HepG2 (cell line): Measurements from ENCODE around the gene KSR1. TPM values are rescaled to one million over a fixed set of nuclear protein-coding genes. Genes with fewer than 3 reads are reported as not detected.

Source experiments
- ATAC-seq: fragments of 200-7000 bp; cut with Tn5 transposase; 3 replicates; pipeline ENCODE4 v1.9.1; 2020; ENCODE audit warnings: mild to moderate bottlenecking, moderate library complexity
- BruUV-seq: library from RNA; stranded (reverse); fragments of 400-500 nt; replicated peaks from 2 replicates; lab custom pipeline; 2021; lab: Mats Ljungman, UMichigan
- CTCF ChIA-PET: fragments of 300-600 bp; formaldehyde crosslinking; extraction: SDS; loops from one replicate; lab custom pipeline; 2021; ENCODE audit warnings: low total read pairs, inconsistent platforms, low intra/inter-chr PET ratio; lab: Yijun Ruan, JAX
- POLR2A ChIA-PET: fragments of 350-600 bp; sonication (Branson Sonifier 250); formaldehyde crosslinking; loops from one replicate; lab custom pipeline; 2020; ENCODE audit warnings: antibody characterized with exemption, inconsistent platforms; lab: Yijun Ruan, JAX
- DNase-seq: peaks from one replicate; pipeline ENCODE4 v3.0.0-alpha.2; 2015; ENCODE audit warnings: low spot score
- FAIRE-seq: peaks from 3 replicates; lab custom pipeline; 2011; peaks lifted over from hg19 to GRCh38; lab: Jason Lieb, UNC
- H2AFZ ChIP-seq: one replicate; pipeline ENCODE4 v1.6.1; 2011; ENCODE audit warnings: low read length, inconsistent platforms
- H3K27ac ChIP-seq: fragments of 300-600 bp; 3 replicates; pipeline ENCODE4 v1.8.0; 2011; ENCODE audit warnings: mixed run types, mild to moderate bottlenecking, mixed read lengths, low read length, inconsistent platforms; ENCODE audit not compliant: insufficient read depth; ENCODE audit errors: extremely low read length
- H3K27me3 ChIP-seq, 2 experiments: fragments of 200-600 bp in 1 of 2; 2 replicates in 1 of 2; 3 replicates in 1 of 2; pipeline versions ENCODE4 v1.6.0 to v1.8.0; 2011; ENCODE audit warnings: low read length in 2 of 2, mild to moderate bottlenecking in 2 of 2, moderate library complexity in 2 of 2, inconsistent platforms in 1 of 2; ENCODE audit not compliant: insufficient read depth in 2 of 2, control insufficient read depth in 1 of 2
- H3K36me3 ChIP-seq, 2 experiments: fragments of 200-600 bp in 1 of 2; replicated peaks in 1 of 2; 2 replicates in 1 of 2; 3 replicates in 1 of 2; pipeline versions ENCODE4 v1.5.1 to v1.8.0; 2011; ENCODE audit warnings: low read length in 2 of 2, inconsistent platforms in 1 of 2; ENCODE audit not compliant: insufficient read depth in 2 of 2, control insufficient read depth in 1 of 2
- H3K4me1 ChIP-seq: 2 replicates; pipeline ENCODE4 v1.5.1; 2012; ENCODE audit warnings: low read length, inconsistent platforms; ENCODE audit not compliant: insufficient read depth
- H3K4me2 ChIP-seq: 2 replicates; pipeline ENCODE4 v1.6.0; 2011; ENCODE audit warnings: low read depth, low read length, inconsistent platforms
- H3K4me3 ChIP-seq, 3 experiments: fragments of 200-600 bp in 1 of 3; sonication (generic), shearing (Covaris generic) in 1 of 3; replicated peaks in 1 of 3; 2 replicates each; pipeline ENCODE4 v1.5.1; 2011 to 2016; ENCODE audit warnings: low read length in 3 of 3, inconsistent platforms in 2 of 3, low read depth in 2 of 3, mild to moderate bottlenecking in 2 of 3, control low read depth in 1 of 3, mixed read lengths in 1 of 3; ENCODE audit not compliant: insufficient read depth in 1 of 3
- H3K79me2 ChIP-seq: one replicate; pipeline ENCODE4 v1.6.1; 2011; ENCODE audit warnings: low read length, inconsistent platforms; ENCODE audit not compliant: insufficient read depth
- H3K9ac ChIP-seq: 2 replicates; pipeline ENCODE4 v1.6.0; 2011; ENCODE audit warnings: mild to moderate bottlenecking, low read depth, low read length, inconsistent platforms; ENCODE audit not compliant: insufficient read depth
- H3K9me3 ChIP-seq: 2 replicates; pipeline ENCODE4 v1.5.1; 2012; ENCODE audit warnings: mild to moderate bottlenecking, low read length
- H4K20me1 ChIP-seq: 2 replicates; pipeline ENCODE4 v1.6.0; 2011; ENCODE audit warnings: inconsistent platforms, mild to moderate bottlenecking, low read length, moderate library complexity; ENCODE audit not compliant: insufficient read depth
- CAMTA2 ChIP-seq: sonication (generic); formaldehyde crosslinking; IDR thresholded peaks from 2 replicates; pipeline ENCODE4 v1.4.0; 2020; ENCODE audit warnings: mild to moderate bottlenecking, missing genetic modification reagents, borderline replicate concordance
- FOXA1 ChIP-seq, 2 experiments: fragments of 450-650 bp in 1 of 2; sonication (generic) in 1 of 2; formaldehyde crosslinking in 1 of 2; IDR thresholded peaks; 2 replicates each; pipeline versions ENCODE4 v1.4.0 to v1.6.1; 2016 to 2020; ENCODE audit warnings: missing genetic modification reagents in 1 of 2
- GPN1 ChIP-seq: sonication (generic); formaldehyde crosslinking; IDR thresholded peaks from 2 replicates; pipeline ENCODE4 v1.5.1; 2020; ENCODE audit warnings: missing genetic modification reagents, borderline replicate concordance
- HNF4A ChIP-seq: sonication (generic); formaldehyde crosslinking; IDR thresholded peaks from 2 replicates; pipeline ENCODE4 v1.4.0; 2020; ENCODE audit warnings: missing genetic modification reagents
- HOXA9 ChIP-seq: sonication (generic); formaldehyde crosslinking; IDR thresholded peaks from 2 replicates; pipeline ENCODE4 v1.8.1; 2022; ENCODE audit warnings: missing genetic modification reagents, mild to moderate bottlenecking, moderate library complexity, borderline replicate concordance
- NCOA2 ChIP-seq: sonication (generic); formaldehyde crosslinking; IDR thresholded peaks from 2 replicates; pipeline ENCODE4 v1.8.0; 2022; ENCODE audit warnings: inconsistent platforms
- NFE2L1 ChIP-seq: sonication (generic); formaldehyde crosslinking; IDR thresholded peaks from 2 replicates; pipeline ENCODE4 v1.4.0; 2020; ENCODE audit warnings: missing genetic modification reagents, mild to moderate bottlenecking, borderline replicate concordance
- PAWR ChIP-seq: sonication (generic); formaldehyde crosslinking; IDR thresholded peaks from 2 replicates; pipeline ENCODE4 v1.4.0; 2020; ENCODE audit warnings: missing genetic modification reagents, mild to moderate bottlenecking, borderline replicate concordance
- SIN3B ChIP-seq: fragments of 150-350 bp; IDR thresholded peaks from 2 replicates; pipeline ENCODE4 v1.6.1; 2014; ENCODE audit warnings: low read length
- SOX5 ChIP-seq: IDR thresholded peaks from 2 replicates; pipeline ENCODE4 v1.6.1; 2016; ENCODE audit warnings: borderline replicate concordance
- ZNF329 ChIP-seq: sonication (generic); formaldehyde crosslinking; IDR thresholded peaks from 2 replicates; pipeline ENCODE4 v1.9.0; 2021; ENCODE audit warnings: low read depth, mild to moderate bottlenecking, missing genetic modification reagents
- ZNF616 ChIP-seq: sonication (generic); formaldehyde crosslinking; IDR thresholded peaks from 2 replicates; pipeline ENCODE4 v1.5.0; 2020; ENCODE audit warnings: low read depth, mild to moderate bottlenecking, missing genetic modification reagents
- ZNF782 ChIP-seq: sonication (generic); formaldehyde crosslinking; IDR thresholded peaks from 2 replicates; pipeline ENCODE4 v1.4.0; 2020; ENCODE audit warnings: missing genetic modification reagents, mild to moderate bottlenecking, borderline replicate concordance
- whole genome bisulfite sequencing: methylation state at CpG from one replicate; pipeline ENCODE4 v1.1.6; 2017; ENCODE audit warnings: low lambda C conversion rate; 5-methylcytosine and 5-hydroxymethylcytosine counted together
- in situ Hi-C: cut with HindIII; loops from 2 replicates; pipeline ENCODE4 v1.10.0; 2017; ENCODE audit warnings: low pct_unique_long_range_greater_than_20kb; ENCODE audit not compliant: extremely low pct_ligation_motif_present
- intact Hi-C: fragments of 100-400 bp; cut with micrococcal nuclease; formaldehyde crosslinking; loops from one replicate; pipeline ENCODE4 v1.10.0; 2022; ENCODE audit not compliant: unreplicated experiment
- polyA plus RNA-seq, 8 experiments: library from polyadenylated mRNA; depleted of rRNA in 3 of 8; stranded (reverse) in 7 of 8; unstranded in 1 of 8; fragments of >200 nt; fragmentation: Illumina TruSeq in 4 of 8; extraction: Trizol in 4 of 8; gene quantifications; 2 replicates each; pipeline versions ENCODE4 v1.2.1 to v1.2.3, GENCODE V29; 2011 to 2016; ENCODE audit warnings: low read depth in 4 of 8, missing spikeins in 1 of 8, mixed read lengths in 1 of 8; ENCODE audit not compliant: insufficient read depth in 1 of 8
- total RNA-seq, 5 experiments: library from RNA; depleted of rRNA; stranded (reverse); fragments of >200 nt; fragmentation: Illumina TruSeq; extraction: Trizol; gene quantifications; 2 replicates each; pipeline ENCODE4 v1.2.3, GENCODE V29; 2016; ENCODE audit warnings: low read depth in 1 of 5
- TF ChIP-seq, protein P1 (sequence below): sonication (generic); formaldehyde crosslinking; IDR thresholded peaks from 2 replicates; pipeline ENCODE4 v1.8.0; 2022; ENCODE audit warnings: mild to moderate bottlenecking, missing genetic modification reagents, moderate library complexity

The KSR1 gene
- total and polyA plus RNA-seq, 2 of the 13 experiments (the other 11 are each of a cell fraction or from before 2014, with no cell fraction given), result 10.1 to 16.6 TPM

DNA sequence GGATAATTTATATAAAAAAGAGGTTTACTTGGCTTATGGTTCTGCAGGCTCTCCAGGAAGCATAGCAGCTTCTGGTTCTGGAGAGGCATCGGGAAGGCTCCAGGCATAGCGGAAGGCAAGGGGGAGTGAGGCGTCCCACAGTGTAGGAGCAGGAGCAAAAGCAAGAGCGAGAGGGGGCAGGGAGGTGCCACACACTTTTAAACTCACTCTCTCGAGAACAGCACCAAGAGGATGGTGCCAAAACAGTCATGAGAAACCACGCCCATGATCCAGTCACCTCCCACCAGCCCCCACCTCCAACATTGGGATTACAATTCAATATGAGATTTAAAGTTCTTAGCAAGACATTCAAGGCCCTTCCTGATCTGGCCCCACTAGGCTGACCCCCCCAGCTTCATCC lies 124.8 kb downstream of the KSR1 start:
- no TSS peak for BruUV-seq
- no peak for FAIRE-seq
- 99% methylated on average over 6 of the region's 6 CpGs for WGBS

DNA sequence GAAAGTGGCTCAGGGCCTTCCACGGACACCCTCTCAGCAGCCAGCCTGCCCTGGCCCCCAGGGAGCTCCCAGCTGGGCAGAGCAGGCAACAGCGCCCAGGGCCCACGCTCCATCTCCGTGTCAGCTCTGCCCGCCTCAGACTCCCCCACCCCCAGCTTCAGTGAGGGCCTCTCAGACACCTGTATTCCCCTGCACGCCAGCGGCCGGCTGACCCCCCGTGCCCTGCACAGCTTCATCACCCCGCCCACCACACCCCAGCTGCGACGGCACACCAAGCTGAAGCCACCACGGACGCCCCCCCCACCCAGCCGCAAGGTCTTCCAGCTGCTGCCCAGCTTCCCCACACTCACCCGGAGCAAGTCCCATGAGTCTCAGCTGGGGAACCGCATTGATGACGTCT lies 126.4 kb downstream of the KSR1 start:
- POLR2A ChIA-PET, result no interaction called here
- Histone ChIP-seq H3K27me3 (no peaks in the 10 kb centered on the region), H3K79me2 (no peaks in the 10 kb centered on the region), H3K36me3 (peaks cover 16 to 30% of the 10 kb centered on the region in 2 experiments), H3K4me3 (no peak overlapping the region), H3K9me3 (no peaks in the 10 kb centered on the region), H3K4me2 (no peak overlapping the region), H3K9ac (no peak overlapping the region), H2AFZ (no peak overlapping the region), H3K4me1 (peaks cover 28% of the 10 kb centered on the region), H4K20me1 (peaks cover 4% of the 10 kb centered on the region; the same call in 1 of the 2 replicates), H3K27ac (no peak overlapping the region)
- 99% methylated on average over 12 of the region's 18 CpGs for WGBS
- ATAC-seq (no peak), FAIRE-seq (no peak), DNase-seq (no peak)
- TF ChIP-seq NFE2L1 (CRISPR knock-in tag) (no peak), PAWR (no peak), ZNF782 (no peak), HNF4A (CRISPR knock-in tag) (no peak), SOX5 (CRISPR knock-in tag) (no peak), SIN3B (no peak), ZNF329 (no peak), CAMTA2 (CRISPR knock-in tag) (no peak)
- intact Hi-C loops, result no loop called here
- no TSS peak for BruUV-seq
- in situ Hi-C loops, result no loop called here
- CTCF ChIA-PET, result no interaction called here

More for the DNA sequence above, 124.8 kb downstream of the KSR1 start:
- no peak for ATAC-seq
- Histone ChIP-seq H3K4me2 (no peak overlapping the region), H3K27ac (no peak overlapping the region), H3K9ac (no peak overlapping the region), H3K9me3 (no peaks in the 10 kb centered on the region), H3K36me3 (peaks cover 16 to 17% of the 10 kb centered on the region in 2 experiments), H3K4me1 (peaks cover 45% of the 10 kb centered on the region), H4K20me1 (peaks cover 4% of the 10 kb centered on the region; the same call in 1 of the 2 replicates), H3K79me2 (no peaks in the 10 kb centered on the region), H2AFZ (no peak overlapping the region), H3K27me3 (no peaks in the 10 kb centered on the region), H3K4me3 (no peak overlapping the region)
- TF ChIP-seq, protein P1, sequence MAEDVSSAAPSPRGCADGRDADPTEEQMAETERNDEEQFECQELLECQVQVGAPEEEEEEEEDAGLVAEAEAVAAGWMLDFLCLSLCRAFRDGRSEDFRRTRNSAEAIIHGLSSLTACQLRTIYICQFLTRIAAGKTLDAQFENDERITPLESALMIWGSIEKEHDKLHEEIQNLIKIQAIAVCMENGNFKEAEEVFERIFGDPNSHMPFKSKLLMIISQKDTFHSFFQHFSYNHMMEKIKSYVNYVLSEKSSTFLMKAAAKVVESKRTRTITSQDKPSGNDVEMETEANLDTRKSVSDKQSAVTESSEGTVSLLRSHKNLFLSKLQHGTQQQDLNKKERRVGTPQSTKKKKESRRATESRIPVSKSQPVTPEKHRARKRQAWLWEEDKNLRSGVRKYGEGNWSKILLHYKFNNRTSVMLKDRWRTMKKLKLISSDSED (CRISPR knock-in tag), result no peak
- TF ChIP-seq NCOA2, result no peak
- TF ChIP-seq GPN1 (CRISPR knock-in tag), result no peak
- TF ChIP-seq HOXA9 (CRISPR knock-in tag), result no peak
- no peak for TF ChIP-seq ZNF616
- no peak for TF ChIP-seq FOXA1 (IDR thresholded peaks at IDR 0.05)
- no peak for TF ChIP-seq FOXA1 (CRISPR knock-in tag; IDR thresholded peaks at IDR 0.05)
- ChIA-PET CTCF (no interaction called here), POLR2A (interaction anchor here (1.3 kb wide), 1 partner anchor 21 kb away, joined by 4 read pairs; no protein-coding TSS in a partner anchor)
- intact Hi-C loops (no loop called here), in situ Hi-C loops (no loop called here)
- no peak for DNase-seq
